HFFc6 (cell line): ENCODE measurements around the gene HOXB1. TPM values are rescaled to one million over a fixed set of nuclear protein-coding genes. Genes with fewer than 3 reads are reported as not detected.

Experiments
- DNase-seq: peaks from one replicate; pipeline ENCODE4 v3.0.0-alpha.2; 2018
- H3K27ac Mint-ChIP-seq: 2 replicates; pipeline ENCODE4 v1.8.0; 2020; ENCODE audit warnings: mild to moderate bottlenecking, mixed read lengths
- H3K27me3 Mint-ChIP-seq: 2 replicates; pipeline ENCODE4 v1.8.0; 2021; ENCODE audit warnings: mild to moderate bottlenecking, moderate library complexity, mixed read lengths; ENCODE audit not compliant: insufficient read depth
- H3K36me3 Mint-ChIP-seq: 2 replicates; pipeline ENCODE4 v1.8.0; 2021; ENCODE audit warnings: low read depth, mixed read lengths
- H3K4me1 Mint-ChIP-seq: 2 replicates; pipeline ENCODE4 v1.8.0; 2020; ENCODE audit warnings: low read depth, mixed read lengths
- H3K4me3 Mint-ChIP-seq: 2 replicates; pipeline ENCODE4 v1.8.0; 2020; ENCODE audit warnings: mild to moderate bottlenecking, moderate library complexity, mixed read lengths
- H3K9me3 Mint-ChIP-seq: 2 replicates; pipeline ENCODE4 v1.8.0; 2020; ENCODE audit warnings: mild to moderate bottlenecking, mixed read lengths
- CTCF ChIP-seq: fragments of 200-600 bp; sonication (generic); IDR thresholded peaks from 2 replicates; pipeline ENCODE4 v1.5.0; 2021; ENCODE audit warnings: antibody characterized with exemption, mild to moderate bottlenecking
- total RNA-seq, 6 experiments: library from RNA; stranded (reverse); fragmentation: NEBNext Ultra II Directional; extraction: Animal tissue kit (Norgen Biotek cat#: 25700); gene quantifications; 2 replicates in 1 of 6; 3 replicates in 5 of 6; pipeline ENCODE4 v1.2.3, GENCODE V29; 2021

HOXB1 gene
- total RNA-seq, 6 experiments from 2014 or later, result not detected

GRCh38 chr17:48569240-48569582, 38.4 kb upstream of the HOXB1 start:
- H3K36me3 Mint-ChIP-seq, result no peaks in the 10 kb centered on the region
- no peaks in the 10 kb centered on the region; the same call in 1 of the 2 replicates for H3K4me1 Mint-ChIP-seq
- DNase-seq, result no peak
- H3K4me3 Mint-ChIP-seq, result no peak overlapping the region
- no peak for TF ChIP-seq CTCF
- H3K9me3 Mint-ChIP-seq, result no peaks in the 10 kb centered on the region
- no peak overlapping the region for H3K27ac Mint-ChIP-seq
- H3K27me3 Mint-ChIP-seq, result peaks cover 27% of the 10 kb centered on the region

- no peak for DNase-seq
- H3K27ac Mint-ChIP-seq, result no peak overlapping the region
- H3K27me3 Mint-ChIP-seq, result peaks cover 23% of the 10 kb centered on the region
- TF ChIP-seq CTCF, result no peak
- no peak overlapping the region for H3K4me3 Mint-ChIP-seq
- no peaks in the 10 kb centered on the region for H3K36me3 Mint-ChIP-seq
- no peaks in the 10 kb centered on the region for H3K9me3 Mint-ChIP-seq
- H3K4me1 Mint-ChIP-seq, result no peaks in the 10 kb centered on the region; the same call in 1 of the 2 replicates
These were observed 37.9 kb upstream of the HOXB1 start for GRCh38 chr17:48568499-48569239.

- H3K36me3 Mint-ChIP-seq, result no peaks in the 10 kb centered on the region
- no peaks in the 10 kb centered on the region; the same call in 1 of the 2 replicates for H3K4me1 Mint-ChIP-seq
- DNase-seq, result no peak
- no peak overlapping the region for H3K4me3 Mint-ChIP-seq
- no peak overlapping the region for H3K27ac Mint-ChIP-seq
- TF ChIP-seq CTCF, result no peak
- H3K27me3 Mint-ChIP-seq, result peaks cover 23% of the 10 kb centered on the region
- no peaks in the 10 kb centered on the region for H3K9me3 Mint-ChIP-seq
These were observed 37.0 kb upstream of the HOXB1 start for GRCh38 chr17:48567646-48568354.

- Mint-ChIP-seq H3K36me3 (no peaks in the 10 kb centered on the region), H3K9me3 (no peaks in the 10 kb centered on the region), H3K4me1 (no peaks in the 10 kb centered on the region; the same call in 1 of the 2 replicates), H3K27me3 (peaks cover 23% of the 10 kb centered on the region), H3K27ac (no peak overlapping the region), H3K4me3 (no peak overlapping the region)
- no peak for TF ChIP-seq CTCF
- no peak for DNase-seq
These were observed 36.4 kb upstream of the HOXB1 start for GRCh38 chr17:48567209-48567608.

GRCh38 chr17:48566717-48567116, 35.9 kb upstream of the HOXB1 start:
- H3K27ac Mint-ChIP-seq, result no peak overlapping the region
- H3K27me3 Mint-ChIP-seq, result peaks cover 25% of the 10 kb centered on the region
- no peaks in the 10 kb centered on the region for H3K36me3 Mint-ChIP-seq

More at GRCh38 chr17:48566717-48567116, 35.9 kb upstream of the HOXB1 start:
- Mint-ChIP-seq H3K4me3 (no peak overlapping the region), H3K4me1 (no peaks in the 10 kb centered on the region; the same call in 1 of the 2 replicates), H3K9me3 (no peaks in the 10 kb centered on the region)
- no peak for DNase-seq
- no peak for TF ChIP-seq CTCF
